Fibroblast of villous mesenchyme (primary cell): ENCODE results near the gene MNT. TPM values are rescaled to one million over a fixed set of nuclear protein-coding genes. Genes with fewer than 3 reads are reported as not detected.
A peak's percentile ranks its signal among the peaks of the same experiment; 100 is the strongest.

Experiments used
- DNase-seq: peaks from one replicate; pipeline ENCODE4 v3.0.0-alpha.2; 2010; ENCODE audit warnings: low read depth
- H3K4me3 ChIP-seq: 2 replicates; pipeline ENCODE4 v1.5.1; 2011; ENCODE audit warnings: low read depth, mild to moderate bottlenecking, low read length
- total RNA-seq: library from RNA; depleted of rRNA; stranded (reverse); fragments of >200 nt; gene quantifications from 2 replicates; pipeline ENCODE4 v1.2.3, GENCODE V29; 2012
- TF ChIP-seq, protein P1 (sequence below): IDR thresholded peaks from 2 replicates; pipeline ENCODE4 v1.5.1; 2012; ENCODE audit warnings: low read depth, mild to moderate bottlenecking, low read length; ENCODE audit not compliant: insufficient read depth

MNT gene
- total RNA-seq, 1 donor: 7.8 TPM

DNA sequence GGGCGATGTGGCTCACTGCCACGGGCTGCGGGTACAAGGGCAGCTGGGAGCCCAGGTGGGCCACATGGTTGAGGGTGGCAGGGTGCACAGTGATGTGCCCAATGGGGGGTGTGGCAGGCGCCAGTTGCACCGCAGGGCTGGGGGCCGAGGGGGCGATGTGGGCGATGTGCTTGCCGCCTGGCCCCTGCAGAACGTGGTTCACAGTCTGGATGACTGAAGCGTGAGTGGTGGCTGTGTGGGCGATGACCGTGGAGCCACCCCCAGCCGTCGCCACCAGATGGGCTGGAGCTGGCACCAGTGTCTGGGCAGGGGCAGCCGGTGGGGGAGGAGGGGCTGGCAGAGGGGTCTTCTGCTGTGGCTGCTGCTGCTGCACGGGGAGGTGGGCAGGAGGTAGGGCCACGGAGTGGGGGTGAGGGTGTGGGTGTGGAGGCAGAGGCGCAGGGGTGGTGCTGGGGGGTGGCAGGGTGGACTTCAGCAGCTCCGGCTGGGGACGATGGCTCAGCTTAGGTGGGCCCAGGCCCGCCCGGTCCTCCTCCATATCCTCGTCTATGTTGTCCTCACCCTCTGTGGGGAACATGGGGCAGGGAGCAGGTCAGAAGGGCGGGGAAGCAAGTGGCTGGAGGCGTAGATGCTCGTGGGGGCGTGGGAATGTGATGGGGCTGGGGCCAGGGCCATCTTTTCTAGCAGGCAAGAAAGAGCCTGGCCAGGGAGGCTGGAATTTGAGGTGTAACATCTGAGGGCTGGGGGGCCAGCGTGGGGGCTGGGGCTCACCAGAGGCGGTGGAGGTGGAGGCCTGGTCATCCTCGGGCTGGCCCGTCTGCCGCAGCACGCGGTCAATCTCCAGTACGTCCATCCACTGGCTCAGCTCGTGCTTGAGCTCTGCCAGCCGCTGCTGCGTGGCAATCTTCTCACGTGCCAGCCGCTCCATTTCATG, 13.5 kb downstream of the MNT start:
- TF ChIP-seq, protein P1, sequence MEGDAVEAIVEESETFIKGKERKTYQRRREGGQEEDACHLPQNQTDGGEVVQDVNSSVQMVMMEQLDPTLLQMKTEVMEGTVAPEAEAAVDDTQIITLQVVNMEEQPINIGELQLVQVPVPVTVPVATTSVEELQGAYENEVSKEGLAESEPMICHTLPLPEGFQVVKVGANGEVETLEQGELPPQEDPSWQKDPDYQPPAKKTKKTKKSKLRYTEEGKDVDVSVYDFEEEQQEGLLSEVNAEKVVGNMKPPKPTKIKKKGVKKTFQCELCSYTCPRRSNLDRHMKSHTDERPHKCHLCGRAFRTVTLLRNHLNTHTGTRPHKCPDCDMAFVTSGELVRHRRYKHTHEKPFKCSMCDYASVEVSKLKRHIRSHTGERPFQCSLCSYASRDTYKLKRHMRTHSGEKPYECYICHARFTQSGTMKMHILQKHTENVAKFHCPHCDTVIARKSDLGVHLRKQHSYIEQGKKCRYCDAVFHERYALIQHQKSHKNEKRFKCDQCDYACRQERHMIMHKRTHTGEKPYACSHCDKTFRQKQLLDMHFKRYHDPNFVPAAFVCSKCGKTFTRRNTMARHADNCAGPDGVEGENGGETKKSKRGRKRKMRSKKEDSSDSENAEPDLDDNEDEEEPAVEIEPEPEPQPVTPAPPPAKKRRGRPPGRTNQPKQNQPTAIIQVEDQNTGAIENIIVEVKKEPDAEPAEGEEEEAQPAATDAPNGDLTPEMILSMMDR: no peak
- no peak for DNase-seq
- H3K4me3 ChIP-seq: no peak overlapping the region

DNA sequence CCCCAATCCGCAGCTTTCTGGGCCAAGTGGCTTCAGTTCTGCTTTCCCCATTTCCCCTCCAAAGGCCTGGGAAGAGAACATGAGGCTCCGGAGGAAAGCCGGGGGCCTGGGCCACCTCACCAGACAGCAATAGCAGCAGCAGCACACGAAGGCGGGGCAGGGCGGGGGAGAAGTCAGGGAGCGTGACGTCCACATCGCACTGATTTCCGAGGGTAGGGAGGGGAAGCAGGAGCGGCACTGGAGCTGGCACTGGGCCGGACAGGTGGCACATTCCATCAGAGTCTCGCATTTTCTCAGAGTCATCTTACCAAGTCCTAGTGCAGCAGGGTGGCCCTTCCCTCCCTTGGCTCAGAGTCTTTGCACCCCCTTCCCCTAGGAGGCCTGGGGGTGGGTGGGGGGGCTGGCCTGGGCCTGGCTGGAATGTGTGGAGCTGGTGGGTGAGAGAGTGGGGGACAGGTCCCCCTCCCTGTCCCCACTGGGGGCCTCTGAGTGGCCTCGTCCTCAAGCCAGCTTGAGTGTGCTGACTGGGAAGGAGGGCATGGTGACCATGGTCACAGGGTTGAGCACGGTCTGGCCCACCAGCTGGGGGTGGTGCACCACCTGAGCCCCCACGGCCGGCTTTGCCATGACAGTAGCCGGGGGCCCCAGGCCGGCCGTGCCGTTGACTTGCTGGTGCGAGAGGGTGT, 14.3 kb downstream of the MNT start:
- TF ChIP-seq, protein P1: no peak
- no peak for DNase-seq
- no peak overlapping the region for H3K4me3 ChIP-seq

DNA sequence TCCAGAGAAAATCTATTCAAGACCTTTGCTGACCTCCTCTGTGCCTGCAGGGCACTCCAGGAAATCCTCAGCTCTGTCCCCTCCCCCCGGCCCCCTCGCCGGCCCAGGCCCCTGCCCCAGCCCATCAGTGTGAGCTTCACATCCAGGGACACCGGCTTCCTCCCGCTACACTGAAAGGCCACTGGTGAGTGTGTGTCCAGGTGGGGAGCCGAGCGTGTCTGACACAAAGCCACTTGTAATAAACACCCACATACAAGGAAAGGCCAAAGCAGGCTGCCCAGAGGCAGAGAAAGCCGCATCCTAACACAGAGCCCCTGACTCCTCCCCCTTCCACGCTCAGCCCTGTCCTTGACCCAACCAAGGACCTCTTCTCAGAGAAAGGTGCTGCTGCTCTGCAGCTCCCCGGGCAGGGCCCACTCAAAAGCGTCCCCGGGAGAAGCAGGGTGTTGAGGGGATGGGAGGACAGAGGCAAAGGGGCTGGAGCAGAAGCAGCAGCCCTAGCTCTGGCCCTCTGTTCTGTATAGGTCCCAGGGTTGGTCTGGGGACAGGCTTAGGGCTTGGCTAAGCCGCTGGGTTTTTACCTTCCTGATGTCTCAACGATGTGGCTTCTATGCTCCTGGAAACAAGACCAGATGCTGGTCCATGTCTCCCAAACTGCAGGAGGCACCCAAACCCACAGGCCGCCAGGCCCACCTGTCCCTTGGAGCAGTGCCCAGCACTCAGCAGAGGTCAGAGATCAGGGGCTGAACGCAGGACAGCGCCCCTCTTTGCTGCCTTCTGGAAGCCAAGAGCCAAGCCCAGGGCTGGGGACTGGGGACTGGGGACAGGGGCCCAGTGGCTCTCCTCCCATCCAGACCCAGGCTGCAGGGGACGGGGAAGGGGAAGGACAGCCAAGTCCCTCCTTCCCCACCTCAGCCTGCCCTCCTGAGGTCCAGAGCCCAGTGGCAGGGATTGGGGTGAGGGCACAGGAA, 15.3 kb downstream of the MNT start:
- H3K4me3 ChIP-seq: no peak overlapping the region
- TF ChIP-seq, protein P1: no peak
- no peak for DNase-seq

DNA sequence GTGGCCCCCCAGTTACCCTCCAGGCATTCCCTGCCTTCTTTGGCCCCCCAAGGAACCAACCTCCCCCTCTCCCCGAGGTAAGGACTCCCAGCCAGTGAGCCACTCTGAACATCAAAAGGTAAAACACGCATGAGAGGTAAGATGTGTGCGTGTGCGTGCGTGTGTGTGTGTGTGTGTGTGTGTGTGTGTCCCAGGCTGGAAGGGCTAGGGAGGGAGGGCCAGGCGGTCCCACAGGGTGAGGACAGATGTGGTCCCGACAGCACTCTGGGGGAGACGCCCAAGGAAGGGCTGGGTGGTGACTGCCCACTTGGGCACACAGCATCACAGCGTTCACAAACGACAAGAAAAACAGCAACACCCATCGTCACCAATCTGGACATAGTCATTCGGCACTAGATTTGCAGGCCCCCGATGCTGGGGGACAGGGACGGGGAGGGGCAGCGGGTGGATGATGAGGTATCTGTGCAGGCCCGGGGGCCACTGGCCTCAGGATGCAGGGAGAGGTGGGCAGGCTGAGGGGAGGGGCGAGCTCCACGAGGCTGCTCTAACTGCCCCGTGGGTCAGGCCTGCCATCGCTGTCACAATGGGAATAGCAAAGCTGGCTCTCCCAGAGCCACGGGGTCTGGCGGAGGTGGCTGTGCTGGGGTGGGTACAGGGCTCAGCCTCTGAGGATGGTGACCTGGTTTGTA, 16.3 kb downstream of the MNT start:
- DNase-seq: no peak
- no peak overlapping the region for H3K4me3 ChIP-seq
- TF ChIP-seq, protein P1: no peak

DNA sequence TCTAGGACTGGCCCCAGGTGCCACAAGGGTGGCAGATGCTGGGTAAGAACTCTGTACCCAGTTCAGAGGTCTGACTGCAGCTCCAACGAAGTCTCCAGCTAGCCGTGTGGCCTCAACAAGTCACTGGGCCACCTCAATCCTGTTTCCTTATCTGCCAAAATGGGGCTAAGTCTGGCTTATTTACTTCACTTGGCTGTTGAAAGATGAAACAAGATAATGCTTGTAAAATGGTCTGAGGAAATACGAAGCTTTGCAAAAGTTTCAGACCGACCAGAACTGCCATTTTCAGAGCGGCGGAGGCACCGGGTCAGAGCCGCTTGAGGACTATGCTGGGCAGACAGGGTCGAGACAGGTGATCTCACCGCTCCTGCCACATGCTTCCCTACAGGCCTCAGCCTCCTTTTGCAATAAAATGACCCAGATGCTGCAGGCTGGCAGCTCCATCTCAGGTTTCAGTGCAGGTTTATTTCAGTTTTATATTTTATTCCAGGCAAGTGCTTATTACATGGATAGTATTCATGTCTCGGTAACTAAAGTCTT, 17.2 kb downstream of the MNT start:
- TF ChIP-seq, protein P1: no peak
- H3K4me3 ChIP-seq: no peak overlapping the region
- peak; percentile 61 for DNase-seq
